Measurements from ENCODE around the gene NUDT21.
"Not testable (repeated sequence)": the region's sequence is repeated elsewhere in the genome, so short reads cannot be mapped to it uniquely, and the experiment has no call there.

Gene NUDT21

GRCh38 chr16:56450986-56451752 lies at the start of gene NUDT21, which contains the start of gene OGFOD1:
NUDT21 (minus strand) TSS chr16:56451332; CDS start chr16:56451202, 130 bp downstream.
OGFOD1 (plus strand) TSS chr16:56451554; CDS start chr16:56451613, 59 bp downstream.
- DNase-seq (ENCODE audit: low spot score) = peak; percentile 97

- DNase-seq (ENCODE audit: low spot score) = no peak
Observed at GRCh38 chr16:56493815-56494214, 42.7 kb upstream of the NUDT21 start.

DNA sequence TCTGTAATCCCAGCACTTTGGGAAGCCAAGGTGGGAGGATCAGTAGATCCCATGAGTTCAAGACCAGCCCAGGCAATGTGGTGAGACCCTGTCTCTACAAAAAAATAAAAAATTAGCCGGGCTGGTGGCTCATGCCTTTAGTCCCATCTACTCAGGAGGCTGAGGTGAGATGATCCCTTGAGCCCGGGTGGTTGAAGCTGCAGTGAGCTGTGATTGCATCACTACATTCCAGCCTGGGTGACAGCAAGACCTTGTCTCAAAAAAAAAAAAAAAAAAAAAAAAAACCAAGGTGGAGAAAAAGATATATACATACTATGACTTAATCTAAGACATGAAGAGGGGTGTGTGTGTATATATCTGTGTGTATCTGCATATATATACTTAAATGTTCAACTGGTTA lies 42.0 kb upstream of the NUDT21 start:
- no peak for DNase-seq (ENCODE audit: low spot score)

GRCh38 chr16:56491657-56492261 lies 40.6 kb upstream of the NUDT21 start:
- no peak for DNase-seq (ENCODE audit: low spot score)

DNA sequence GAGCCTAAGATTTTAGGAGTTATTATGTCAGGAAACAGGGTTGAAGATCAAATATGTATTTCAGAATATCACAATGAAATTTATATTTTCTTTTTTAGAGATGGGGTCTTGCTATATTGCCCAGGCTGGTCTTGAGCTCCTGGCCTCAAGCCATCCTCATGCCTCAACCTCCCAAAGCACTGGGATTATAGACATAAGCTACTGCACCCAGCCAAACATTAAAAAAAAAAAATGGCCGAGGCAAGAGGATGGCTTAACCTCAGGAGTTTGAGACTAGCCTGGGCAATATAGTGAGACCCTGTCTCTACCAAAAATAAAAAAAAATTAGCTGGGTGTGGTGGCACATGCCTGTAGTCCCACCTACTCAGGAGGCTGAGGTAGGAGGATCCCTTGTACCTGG lies 37.7 kb upstream of the NUDT21 start:
- not testable (repeated sequence) for DNase-seq (ENCODE audit: low spot score)

DNA sequence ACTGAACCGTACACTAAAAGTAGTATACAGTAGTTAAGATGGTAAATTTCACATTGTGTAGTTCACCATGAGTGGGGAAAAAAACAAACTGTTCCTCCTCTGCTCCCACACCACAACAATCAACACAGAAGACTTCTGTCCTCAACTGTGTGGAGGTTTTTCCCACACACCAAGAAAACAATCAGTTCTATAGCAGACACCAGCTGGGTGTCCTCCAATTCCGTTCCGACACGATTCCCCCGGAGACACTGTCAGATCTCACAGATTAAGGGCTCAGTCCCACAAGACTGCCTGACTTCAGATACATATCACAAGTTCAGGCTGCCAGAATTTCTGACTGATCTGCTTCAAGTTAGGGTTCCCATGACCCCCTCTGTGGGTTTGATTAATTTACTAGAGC lies 36.9 kb upstream of the NUDT21 start:
- DNase-seq (ENCODE audit: low spot score) = no peak

DNA sequence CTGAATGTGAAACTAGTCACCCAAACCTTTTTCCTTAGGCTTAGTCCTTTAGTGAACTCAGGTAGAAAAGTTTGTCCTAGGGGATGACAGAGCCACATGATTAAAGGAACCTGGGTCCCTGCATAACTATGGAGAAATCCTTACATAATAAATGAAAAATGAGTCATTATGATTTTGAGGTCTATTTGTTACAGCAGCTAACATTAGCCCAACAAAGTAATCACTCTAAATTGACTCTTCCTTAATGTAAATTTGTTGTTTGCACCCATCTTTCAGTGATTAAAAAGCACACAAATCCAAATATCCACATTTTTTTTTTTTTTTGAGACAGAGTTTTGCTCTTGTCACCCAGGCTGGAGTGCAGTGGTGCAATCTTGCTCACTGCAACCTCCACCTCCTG lies 32.3 kb upstream of the NUDT21 start:
- DNase-seq (ENCODE audit: low spot score) = no peak

GRCh38 chr16:56482683-56483236 lies 31.6 kb upstream of the NUDT21 start:
- DNase-seq (ENCODE audit: low spot score) = no peak

DNA sequence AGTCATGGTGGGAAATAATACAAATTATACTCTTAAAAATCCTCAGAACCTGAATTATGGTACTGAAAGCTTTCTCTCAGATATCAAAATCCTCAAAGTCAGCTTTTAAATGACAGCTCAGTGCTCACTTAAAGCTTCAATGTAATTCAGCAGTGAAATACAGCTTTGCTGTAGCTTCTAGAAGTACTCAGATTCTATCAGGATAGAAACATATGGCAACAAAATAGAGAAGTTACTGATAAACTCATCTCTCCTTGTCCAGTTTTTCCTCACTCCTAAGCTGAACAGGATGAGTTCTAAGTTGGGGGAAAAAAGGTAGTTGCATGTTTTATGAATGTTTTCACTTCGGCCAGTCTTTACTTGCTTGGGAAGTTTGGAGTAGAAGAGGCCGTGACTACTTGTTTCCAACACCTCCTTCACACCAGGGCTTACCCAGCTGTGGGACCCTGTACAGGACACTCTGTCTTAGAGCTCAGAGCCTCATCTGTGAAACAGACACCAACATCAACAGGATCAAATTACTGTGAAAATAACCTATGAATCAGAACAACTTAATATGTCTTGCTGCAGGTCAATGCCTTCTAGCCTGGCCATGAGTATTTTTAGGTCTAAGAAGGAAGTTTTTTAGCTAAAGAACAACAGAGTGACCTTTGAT lies 30.5 kb upstream of the NUDT21 start:
- DNase-seq (ENCODE audit: low spot score) = no peak

GRCh38 chr16:56480776-56481467 lies 29.8 kb upstream of the NUDT21 start:
- DNase-seq (ENCODE audit: low spot score) = no peak

DNA sequence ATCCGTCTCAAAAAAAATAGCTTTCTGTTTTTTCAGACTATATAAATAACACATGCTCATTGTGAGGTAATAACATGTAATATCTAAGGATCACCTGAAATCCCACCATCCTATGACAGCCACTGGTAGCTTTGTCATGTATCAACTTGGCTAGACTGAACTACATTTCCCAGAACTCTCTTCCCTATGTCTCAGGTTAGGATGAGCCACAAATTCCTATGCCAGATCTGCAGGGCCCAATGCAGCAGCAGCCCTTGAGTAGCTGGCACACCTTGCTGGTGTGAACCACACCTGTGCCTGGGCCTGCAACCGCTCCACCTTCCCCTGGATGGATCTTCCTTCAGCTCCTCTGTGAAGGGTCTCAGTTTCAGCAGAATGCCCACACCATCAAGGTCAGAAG lies 28.3 kb upstream of the NUDT21 start:
- no peak for DNase-seq (ENCODE audit: low spot score)

- DNase-seq (ENCODE audit: low spot score) = no peak
Observed at GRCh38 chr16:56478281-56479049, 27.3 kb upstream of the NUDT21 start.

GRCh38 chr16:56477096-56477878 lies 26.2 kb upstream of the NUDT21 start:
- no peak for DNase-seq (ENCODE audit: low spot score)

- DNase-seq (ENCODE audit: low spot score) = no peak
Observed at GRCh38 chr16:56475201-56475600, 24.1 kb upstream of the NUDT21 start.

DNA sequence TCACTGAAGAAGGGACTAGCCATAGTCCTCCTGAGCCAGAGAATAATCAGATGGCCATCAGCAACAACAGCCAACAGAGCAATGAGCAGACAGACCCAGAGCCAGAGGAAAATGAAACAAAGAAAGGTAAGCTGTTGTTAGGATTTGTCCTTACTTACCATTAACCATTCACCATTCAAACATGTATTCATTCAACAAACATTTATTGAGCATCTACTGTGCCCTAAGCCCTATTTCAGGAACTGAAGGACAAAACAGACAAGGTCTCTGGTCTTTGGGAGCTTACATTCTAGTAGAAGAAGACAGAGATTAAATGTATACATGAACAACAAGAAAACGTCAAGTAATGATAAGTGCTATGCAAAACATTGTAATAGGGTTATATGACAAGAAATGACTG lies 19.5 kb upstream of the NUDT21 start:
- DNase-seq (ENCODE audit: low spot score) = no peak

DNA sequence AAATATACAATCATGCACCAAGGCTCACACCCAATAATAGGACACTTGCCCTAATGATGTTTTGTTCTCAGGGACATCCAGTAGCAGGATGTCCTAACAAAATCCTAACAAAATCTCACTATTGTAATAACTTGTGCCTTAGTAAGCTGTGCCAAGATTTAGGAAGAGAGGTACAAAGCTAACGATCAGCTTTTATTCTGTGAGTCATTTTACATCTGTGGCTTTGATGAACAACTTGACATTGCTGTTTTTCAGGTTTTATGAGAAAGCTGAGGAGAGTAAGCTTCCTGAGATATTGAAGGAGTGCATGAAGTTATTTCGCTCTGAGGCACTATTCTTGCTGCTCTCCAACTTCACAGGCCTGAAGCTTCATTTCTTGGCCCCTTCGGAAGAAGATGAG lies 19.1 kb upstream of the NUDT21 start:
- DNase-seq (ENCODE audit: low spot score) = no peak

DNA sequence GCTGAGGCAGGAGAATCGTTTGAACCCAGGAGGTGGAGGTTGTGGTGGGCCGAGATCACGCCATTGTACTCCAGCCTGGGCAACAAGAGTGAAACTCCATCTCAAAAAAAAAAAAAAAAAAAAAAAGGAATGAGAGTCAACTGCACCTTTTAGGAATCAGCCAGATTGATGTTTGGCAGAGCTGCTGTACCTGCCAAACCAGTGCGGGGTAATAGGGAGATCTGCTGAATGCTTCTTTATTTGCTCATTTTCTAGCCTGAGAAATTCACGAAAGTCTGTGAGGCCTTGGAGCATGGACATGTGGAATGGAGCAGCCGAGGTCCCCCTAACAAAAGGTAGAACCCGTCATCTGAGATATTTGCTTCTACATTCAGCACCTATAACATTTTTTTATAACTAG lies 18.6 kb upstream of the NUDT21 start:
- DNase-seq (ENCODE audit: low spot score) = no peak

GRCh38 chr16:56468800-56469199 lies 17.7 kb upstream of the NUDT21 start:
- DNase-seq (ENCODE audit: low spot score) = no peak

GRCh38 chr16:56466344-56466743 lies 15.2 kb upstream of the NUDT21 start:
- DNase-seq (ENCODE audit: low spot score) = no peak

DNA sequence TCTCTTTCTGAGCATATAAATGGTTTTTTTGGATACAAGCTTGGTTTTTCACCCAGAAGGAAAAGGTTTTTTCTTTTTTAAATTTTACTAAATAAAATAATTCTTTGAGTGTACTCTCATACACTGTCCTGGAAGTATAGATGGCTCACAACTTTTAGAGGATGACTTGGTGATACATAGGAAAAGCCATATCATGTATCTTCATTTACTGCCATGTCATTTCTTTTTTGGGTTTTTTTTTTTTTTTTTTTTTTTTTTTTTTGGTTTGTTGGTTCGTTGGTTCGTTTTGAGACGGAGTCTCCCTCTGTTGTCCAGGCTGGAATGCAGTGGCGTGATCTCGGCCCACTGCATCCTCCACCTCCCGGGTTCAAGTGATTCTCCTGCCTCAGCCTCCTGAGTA lies 12.0 kb upstream of the NUDT21 start:
- DNase-seq (ENCODE audit: low spot score) = no peak

Measured in CD4-positive, alpha-beta T cell treated with Interleukin-2 at 100 ng/mL for 4 hours (primary cell).